HG02884 (cell line): ENCODE measurements around the gene ZNF157.

Source experiments
- ATAC-seq: cut with Tn5 transposase; IDR thresholded peaks from one replicate; pipeline ENCODE4 v1.9.1; 2021; ENCODE audit warnings: mild to moderate bottlenecking, moderate library complexity; ENCODE audit not compliant: unreplicated experiment

Gene ZNF157

GRCh38 chrX:47446971-47447370 lies 76.6 kb downstream of the ZNF157 start:
- no peak for ATAC-seq

GRCh38 chrX:47447607-47448006 lies 77.2 kb downstream of the ZNF157 start:
- ATAC-seq, result no peak

GRCh38 chrX:47448165-47448806 lies 77.9 kb downstream of the ZNF157 start:
- ATAC-seq, result no peak

GRCh38 chrX:47452112-47452511 lies 81.7 kb downstream of the ZNF157 start:
- ATAC-seq, result no peak

DNA sequence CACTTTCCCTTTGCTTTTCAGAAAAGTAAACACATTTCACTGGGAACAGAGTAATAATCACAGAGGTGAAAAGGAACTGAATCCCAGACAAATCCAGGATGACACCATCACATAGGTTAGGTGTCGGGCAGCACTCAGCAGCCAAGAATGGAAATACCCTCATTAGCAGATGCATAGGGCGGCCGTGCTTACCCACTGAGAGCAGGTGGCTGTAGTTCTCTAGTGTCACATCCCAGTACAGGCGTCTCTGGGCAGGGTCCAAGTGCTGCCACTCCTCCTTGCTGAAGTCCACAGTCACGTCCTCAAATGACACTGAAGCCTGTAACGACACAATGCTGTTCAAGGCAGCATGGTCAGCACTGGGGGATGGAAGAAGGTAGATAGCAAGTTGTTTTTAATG lies 85.7 kb downstream of the ZNF157 start:
- ATAC-seq, result no peak

GRCh38 chrX:47458528-47458927 lies 88.2 kb downstream of the ZNF157 start:
- no peak for ATAC-seq

DNA sequence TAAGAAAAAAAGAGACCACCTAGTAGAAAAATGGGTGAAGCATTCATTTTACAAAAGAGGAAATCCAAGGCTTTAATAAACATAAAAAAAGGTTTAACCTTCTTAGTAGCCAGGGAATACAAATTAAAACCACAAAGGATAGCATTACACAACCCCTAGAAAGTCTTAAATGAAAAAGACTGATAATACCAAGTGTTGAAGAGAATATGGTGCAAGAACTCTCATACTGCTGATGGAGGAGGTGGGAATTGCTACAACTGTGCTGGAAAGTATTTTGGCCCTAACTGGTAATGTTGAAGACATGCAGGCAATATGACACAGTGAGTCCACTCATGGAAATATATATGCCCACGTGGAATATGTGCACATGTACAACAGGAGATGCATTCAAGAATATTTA lies 90.2 kb downstream of the ZNF157 start:
- no peak for ATAC-seq
